K562 (cell line): Measurements from ENCODE around the gene NT5DC1. TPM values are rescaled to one million over a fixed set of nuclear protein-coding genes. Genes with fewer than 3 reads are reported as not detected.

ENCODE experiments used
- ATAC-seq: fragments of 200-7000 bp; cut with Tn5 transposase; 3 replicates; pipeline ENCODE4 v1.9.1; 2020; ENCODE audit warnings: moderate library complexity
- BruUV-seq: library from RNA; stranded (reverse); fragments of 400-500 nt; replicated peaks from 2 replicates; lab custom pipeline; 2021; lab: Mats Ljungman, UMichigan
- CTCF ChIA-PET: fragments of 300-600 bp; formaldehyde crosslinking; extraction: SDS; loops from one replicate; lab custom pipeline; 2021; ENCODE audit warnings: low intra/inter-chr PET ratio; lab: Yijun Ruan, JAX
- POLR2A ChIA-PET: fragments of 300-600, 350-650 bp; sonication (Branson Sonifier 250); formaldehyde crosslinking; extraction: SDS; loops from one replicate; lab custom pipeline; 2021; ENCODE audit warnings: antibody characterized with exemption, inconsistent platforms; lab: Yijun Ruan, JAX
- DNase-seq, 4 experiments: peaks; one replicate each; pipeline versions ENCODE4 v3.0.0 to v3.0.0-alpha.2; 2011 to 2018; ENCODE audit warnings: low spot score in 3 of 4, mixed read lengths in 3 of 4; ENCODE audit errors: extremely low read depth in 1 of 4
- FAIRE-seq: peaks from 2 replicates; lab custom pipeline; 2011; peaks lifted over from hg19 to GRCh38; lab: Jason Lieb, UNC
- H2AFZ ChIP-seq: 2 replicates; pipeline ENCODE4 v1.6.0; 2011; ENCODE audit warnings: low read depth, low read length, control low read depth, inconsistent platforms
- H3K27ac ChIP-seq: fragments of 200-600 bp; 3 replicates; pipeline ENCODE4 v1.8.0; 2011; ENCODE audit warnings: low read depth, mild to moderate bottlenecking, control low read depth, inconsistent platforms, low read length, moderate library complexity, mixed read lengths; ENCODE audit errors: extremely low read depth
- H3K27me3 ChIP-seq, 2 experiments: fragments of 300-600 bp in 1 of 2; 2 replicates in 1 of 2; 3 replicates in 1 of 2; pipeline versions ENCODE4 v1.6.0 to v1.8.0; 2011; ENCODE audit warnings: inconsistent platforms in 2 of 2, low read length in 2 of 2, mild to moderate bottlenecking in 1 of 2, mixed read lengths in 1 of 2, moderate library complexity in 1 of 2; ENCODE audit not compliant: control insufficient read depth in 2 of 2, insufficient read depth in 2 of 2
- H3K36me3 ChIP-seq: fragments of 300-600 bp; 3 replicates; pipeline ENCODE4 v1.8.0; 2011; ENCODE audit warnings: mild to moderate bottlenecking, low read length, inconsistent platforms; ENCODE audit not compliant: control insufficient read depth, insufficient read depth
- H3K4me1 ChIP-seq, 2 experiments: fragments of 200-600 bp in 1 of 2; replicated peaks in 1 of 2; 2 replicates in 1 of 2; 3 replicates in 1 of 2; pipeline versions ENCODE4 v1.5.1 to v1.8.0; 2011; ENCODE audit warnings: inconsistent platforms in 2 of 2, low read length in 2 of 2, mild to moderate bottlenecking in 1 of 2, mixed read lengths in 1 of 2, moderate library complexity in 1 of 2; ENCODE audit not compliant: control insufficient read depth in 2 of 2, insufficient read depth in 2 of 2
- H3K4me2 ChIP-seq: 2 replicates; pipeline ENCODE4 v1.6.1; 2011; ENCODE audit warnings: low read length, control low read depth, inconsistent platforms, mixed read lengths; ENCODE audit not compliant: insufficient read depth
- H3K4me3 ChIP-seq: fragments of 200-600 bp; sonication (generic), shearing (Covaris generic); 2 replicates; pipeline ENCODE4 v1.5.1; 2016; ENCODE audit warnings: control low read depth, inconsistent platforms
- H3K79me2 ChIP-seq: fragments of 200-600 bp; 3 replicates; pipeline ENCODE4 v1.8.0; 2011; ENCODE audit warnings: low read length, inconsistent platforms; ENCODE audit not compliant: control insufficient read depth, insufficient read depth
- H3K9ac ChIP-seq, 2 experiments: 2 replicates each; pipeline versions ENCODE4 v1.6.0 to v1.6.1; 2011; ENCODE audit warnings: low read depth in 2 of 2, low read length in 2 of 2, control low read depth in 1 of 2, inconsistent platforms in 1 of 2, mild to moderate bottlenecking in 1 of 2, mixed read lengths in 1 of 2; ENCODE audit not compliant: insufficient read depth in 1 of 2
- H3K9me1 ChIP-seq: one replicate; pipeline ENCODE4 v1.6.0; 2011; ENCODE audit warnings: inconsistent platforms, mild to moderate bottlenecking, low read length, moderate library complexity; ENCODE audit not compliant: control insufficient read depth, insufficient read depth
- H3K9me3 ChIP-seq: replicated peaks from 2 replicates; pipeline ENCODE4 v1.5.1; 2011; ENCODE audit warnings: low read depth, low read length, inconsistent platforms; ENCODE audit not compliant: control insufficient read depth, insufficient read depth
- H4K20me1 ChIP-seq: replicated peaks from 2 replicates; pipeline ENCODE4 v1.6.1; 2011; ENCODE audit warnings: low read length, inconsistent platforms, mixed read lengths; ENCODE audit not compliant: control insufficient read depth, insufficient read depth
- ADNP ChIP-seq: fragments of 200-800 bp; sonication (Bioruptor generic); IDR thresholded peaks from 2 replicates; pipeline ENCODE4 v1.6.1; 2016; ENCODE audit warnings: missing genetic modification characterization, missing compliant biosample characterization
- FUS ChIP-seq: fragments of 200-400 bp; formaldehyde crosslinking; optimal IDR thresholded peaks from 2 replicates; pipeline ENCODE3; 2017; ENCODE audit warnings: low read depth, low read length
- MAZ ChIP-seq, 2 experiments: fragments of 450-650 bp in 1 of 2; sonication (generic) in 1 of 2; formaldehyde crosslinking; IDR thresholded peaks in 1 of 2; conservative IDR thresholded peaks in 1 of 2; 2 replicates each; pipeline versions ENCODE4 v1.4.0 to v1.5.0; 2020; ENCODE audit warnings: mild to moderate bottlenecking in 1 of 2, missing genetic modification reagents in 1 of 2
- OTX1 ChIP-seq: fragments of 450-650 bp; formaldehyde crosslinking; IDR thresholded peaks from 2 replicates; pipeline ENCODE4 v1.4.0; 2022; ENCODE audit warnings: mild to moderate bottlenecking
- POLR2AphosphoS2 ChIP-seq: IDR thresholded peaks from 2 replicates; pipeline ENCODE4 v1.6.1; 2012; ENCODE audit warnings: low read length, improper control_type of control experiment
- SMARCE1 ChIP-seq: fragments of 450-650 bp; IDR thresholded peaks from 2 replicates; pipeline ENCODE4 v1.7.1; 2016; ENCODE audit warnings: mild to moderate bottlenecking
- WGBS: fragments of 100-300 bp; shearing (Covaris generic); methylation state at CpG from one replicate; pipeline ENCODE4 v1.1.6; 2016; ENCODE audit warnings: low coverage, mixed read lengths; ENCODE audit not compliant: insufficient coverage; ENCODE audit errors: missing lambda C conversion rate; 5-methylcytosine and 5-hydroxymethylcytosine counted together
- in situ Hi-C: fragments of 300-500 bp; cut with MboI; formaldehyde crosslinking; loops from 4 replicates; pipeline ENCODE4 v1.15.0; 2018; ENCODE audit warnings: inconsistent platforms, mixed read lengths
- intact Hi-C: fragments of 100-400 bp; cut with micrococcal nuclease; formaldehyde crosslinking; loops from 2 replicates; pipeline ENCODE4 v1.14.2; 2022
- polyA plus RNA-seq, 8 experiments: library from polyadenylated mRNA; depleted of rRNA in 4 of 8; stranded (reverse) in 5 of 8; unstranded in 3 of 8; fragments of >200 nt; fragmentation: Nextera tagmentation in 2 of 8; fragmentation: Illumina TruSeq in 1 of 8; extraction: Ambion mirVana in 2 of 8; extraction: Trizol in 1 of 8; gene quantifications; 2 replicates each; pipeline versions ENCODE4 v1.2.1 to v1.2.3, GENCODE V29; 2011 to 2014; ENCODE audit warnings: inconsistent platforms in 1 of 8, missing spikeins in 1 of 8
- total RNA-seq, 7 experiments: library from RNA; depleted of rRNA in 6 of 7; stranded (reverse); fragments of >200 nt in 6 of 7; fragmentation: Illumina TruSeq in 2 of 7; extraction: Trizol in 2 of 7; gene quantifications; 2 replicates each; pipeline versions ENCODE4 v1.2.1 to v1.2.3, GENCODE V29; 2011 to 2021; ENCODE audit warnings: low replicate concordance in 1 of 7
- TF ChIP-seq, protein P1 (sequence below): sonication (generic); formaldehyde crosslinking; IDR thresholded peaks from 2 replicates; pipeline ENCODE4 v1.8.1; 2023; ENCODE audit warnings: mild to moderate bottlenecking, missing genetic modification reagents

Gene NT5DC1
- total and polyA plus RNA-seq, 9 of the 15 experiments (the other 6 are each of a cell fraction or from before 2014, with no cell fraction given) = 4.9 to 28.5 (median 16.3) TPM

DNA sequence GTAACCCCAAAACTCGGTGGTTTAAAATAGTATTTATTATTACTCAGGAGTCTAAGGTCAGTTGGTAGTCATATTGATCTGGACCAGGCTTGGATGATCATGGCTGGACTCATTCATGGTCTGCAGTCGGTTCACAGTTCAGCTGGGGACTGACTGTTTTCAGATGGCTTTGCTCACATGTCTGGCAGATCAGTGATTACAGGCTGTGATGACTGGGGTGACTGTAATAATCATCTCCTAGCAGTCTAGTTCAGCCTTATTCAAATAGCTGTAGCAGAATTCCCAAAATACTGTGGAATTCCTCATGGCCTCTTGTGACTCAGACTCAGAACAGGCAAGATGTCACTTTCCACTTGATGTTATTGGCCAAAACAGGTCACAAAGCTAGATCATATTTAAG is 16.4 kb upstream of the NT5DC1 start (continued):
- TF ChIP-seq ADNP (tag) (no peak), MAZ (CRISPR knock-in tag; conservative IDR thresholded peaks at IDR 0.05 in 1 of 2, IDR thresholded peaks at IDR 0.05 in 1 of 2) (no peak), OTX1 (CRISPR knock-in tag) (no peak), SMARCE1 (no peak), POLR2AphosphoS2 (no peak)
- TF ChIP-seq, protein P1, sequence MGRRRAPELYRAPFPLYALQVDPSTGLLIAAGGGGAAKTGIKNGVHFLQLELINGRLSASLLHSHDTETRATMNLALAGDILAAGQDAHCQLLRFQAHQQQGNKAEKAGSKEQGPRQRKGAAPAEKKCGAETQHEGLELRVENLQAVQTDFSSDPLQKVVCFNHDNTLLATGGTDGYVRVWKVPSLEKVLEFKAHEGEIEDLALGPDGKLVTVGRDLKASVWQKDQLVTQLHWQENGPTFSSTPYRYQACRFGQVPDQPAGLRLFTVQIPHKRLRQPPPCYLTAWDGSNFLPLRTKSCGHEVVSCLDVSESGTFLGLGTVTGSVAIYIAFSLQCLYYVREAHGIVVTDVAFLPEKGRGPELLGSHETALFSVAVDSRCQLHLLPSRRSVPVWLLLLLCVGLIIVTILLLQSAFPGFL (CRISPR knock-in tag) = no peak

DNA sequence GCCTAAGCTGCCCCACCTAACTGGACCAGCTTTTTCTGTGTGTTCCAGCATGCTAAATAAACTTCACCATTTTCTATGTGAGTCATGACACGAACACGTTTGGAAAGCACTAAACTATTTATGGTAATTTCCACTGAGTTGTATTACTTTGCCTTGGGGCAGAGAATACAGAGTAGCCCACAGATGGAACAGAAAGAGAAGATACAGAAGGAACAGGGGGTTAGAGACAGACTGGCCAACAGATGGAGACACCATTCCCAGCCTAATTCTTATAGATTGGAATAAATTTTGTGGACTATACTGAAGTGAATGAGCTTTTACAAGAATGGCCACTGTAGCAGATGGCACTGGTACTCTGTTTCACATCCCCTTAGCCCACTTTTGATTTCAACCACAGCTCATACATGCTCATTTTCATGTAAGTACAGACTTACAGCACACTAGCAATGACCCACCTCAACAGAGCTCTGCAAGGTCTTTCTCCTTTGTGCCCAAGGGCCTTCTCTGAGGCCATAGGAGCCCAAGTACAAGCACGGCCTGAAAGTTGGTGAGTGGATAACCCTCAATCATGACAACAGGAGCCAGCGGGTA is 13.1 kb upstream of the NT5DC1 start:
- DNase-seq (no peak), FAIRE-seq (no peak), ATAC-seq (no peak)
- WGBS = 1% methylated on average over 4 of the region's 4 CpGs
- H3K9me1 ChIP-seq = no peaks in the 10 kb centered on the region
- CTCF ChIA-PET = no interaction called here
- no peak overlapping the region for H3K4me2 ChIP-seq
- no peaks in the 10 kb centered on the region for H3K79me2 ChIP-seq
- H2AFZ ChIP-seq = no peak overlapping the region
- POLR2A ChIA-PET = no interaction called here
- no peaks in the 10 kb centered on the region; a peak in 1 of 5 replicates for H3K27me3 ChIP-seq
- H3K9ac ChIP-seq = no peak overlapping the region
- H3K27ac ChIP-seq = no peak overlapping the region
- no peaks in the 10 kb centered on the region for H3K4me1 ChIP-seq
- no peak overlapping the region for H3K4me3 ChIP-seq
- intact Hi-C loops (no loop called here), in situ Hi-C loops (no loop called here)
- H3K9me3 ChIP-seq = no peaks in the 10 kb centered on the region
- H4K20me1 ChIP-seq = no peaks in the 10 kb centered on the region
- no TSS peak for BruUV-seq
- no peak for TF ChIP-seq FUS
- no peaks in the 10 kb centered on the region for H3K36me3 ChIP-seq
